GM10248 (cell line): ENCODE measurements around the gene UFD1.

Experiments
- CTCF ChIA-PET: fragments of 300-600 bp; sonication (Branson Sonifier 250); formaldehyde crosslinking; extraction: SDS; loops from one replicate; lab custom pipeline; 2021; ENCODE audit warnings: antibody characterized with exemption; lab: Yijun Ruan, JAX
- POLR2A ChIA-PET: fragments of 350-650 bp; sonication (Branson Sonifier 250); formaldehyde crosslinking; extraction: SDS; loops from one replicate; lab custom pipeline; 2020; ENCODE audit warnings: antibody characterized with exemption; lab: Yijun Ruan, JAX
- DNase-seq: peaks from one replicate; pipeline ENCODE4 v3.0.0; 2012; ENCODE audit errors: extremely low spot score
- TF ChIP-seq, protein P1 (sequence below): IDR thresholded peaks from 2 replicates; pipeline ENCODE4 v1.5.1; 2012; ENCODE audit warnings: mild to moderate bottlenecking, low read depth; ENCODE audit errors: extremely low read depth, missing control alignments, control extremely low read depth

The UFD1 gene

DNA sequence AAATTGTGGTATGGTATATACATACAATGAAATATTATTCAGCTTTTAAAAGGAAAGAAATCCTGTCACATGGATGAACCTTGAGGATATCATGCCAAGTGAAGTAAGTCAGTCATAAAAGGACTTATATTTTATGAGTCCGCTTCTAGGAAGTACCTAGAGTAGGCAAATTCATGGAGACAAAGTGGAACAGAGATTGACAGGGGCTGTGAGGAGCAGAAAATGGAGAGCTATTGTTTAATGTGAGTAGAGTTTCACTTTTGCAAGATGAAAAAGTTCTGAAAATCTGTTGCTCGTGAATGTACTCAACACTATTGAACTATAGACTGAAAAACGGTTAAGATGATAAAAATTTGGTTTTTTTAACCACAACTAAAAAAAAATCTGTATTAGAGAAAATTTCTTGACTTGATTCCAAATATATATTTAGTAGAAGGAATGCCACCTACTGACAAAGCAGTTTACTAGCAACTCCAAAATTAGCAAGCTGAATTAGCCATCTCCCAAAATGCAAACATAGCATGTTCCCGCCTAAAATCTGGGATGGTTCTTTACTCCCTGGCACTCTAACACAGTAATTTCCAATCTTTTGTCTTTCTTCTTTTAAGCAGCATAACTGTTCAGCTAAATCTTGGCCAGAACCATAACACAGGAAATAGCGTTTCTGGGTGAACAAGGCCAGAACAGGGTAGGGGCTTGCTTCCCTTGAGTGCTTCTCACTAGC lies 1.5 kb downstream of the UFD1 start:
- POLR2A ChIA-PET, result no interaction called here
- CTCF ChIA-PET, result interaction anchor here (0.6 to 2.3 kb wide), 14 partner anchors 9 to 333 kb away, joined by 3 to 16 read pairs (median 4); partner anchors contain the start of genes CLTCL1, ESS2 and SLC25A1

DNA sequence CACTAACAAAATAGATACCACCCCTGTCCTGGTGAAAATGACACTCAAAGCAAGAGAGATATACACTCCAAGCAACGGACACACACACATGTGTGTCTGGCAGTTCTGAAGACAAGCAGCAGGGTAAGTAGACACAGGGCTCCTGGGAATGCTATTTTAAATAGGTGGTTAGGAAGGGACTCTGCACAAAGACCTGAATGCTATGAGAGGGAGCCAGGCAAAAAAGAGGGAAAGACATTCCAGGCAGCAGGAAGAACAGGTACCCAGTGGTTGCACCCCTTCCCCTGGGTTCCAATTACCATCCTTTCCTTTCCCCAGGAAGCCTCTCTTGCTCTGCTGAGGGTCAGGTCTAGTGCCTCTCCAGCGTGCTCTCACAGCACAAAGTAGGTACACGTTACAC lies 3.0 kb downstream of the UFD1 start:
- TF ChIP-seq, protein P1, sequence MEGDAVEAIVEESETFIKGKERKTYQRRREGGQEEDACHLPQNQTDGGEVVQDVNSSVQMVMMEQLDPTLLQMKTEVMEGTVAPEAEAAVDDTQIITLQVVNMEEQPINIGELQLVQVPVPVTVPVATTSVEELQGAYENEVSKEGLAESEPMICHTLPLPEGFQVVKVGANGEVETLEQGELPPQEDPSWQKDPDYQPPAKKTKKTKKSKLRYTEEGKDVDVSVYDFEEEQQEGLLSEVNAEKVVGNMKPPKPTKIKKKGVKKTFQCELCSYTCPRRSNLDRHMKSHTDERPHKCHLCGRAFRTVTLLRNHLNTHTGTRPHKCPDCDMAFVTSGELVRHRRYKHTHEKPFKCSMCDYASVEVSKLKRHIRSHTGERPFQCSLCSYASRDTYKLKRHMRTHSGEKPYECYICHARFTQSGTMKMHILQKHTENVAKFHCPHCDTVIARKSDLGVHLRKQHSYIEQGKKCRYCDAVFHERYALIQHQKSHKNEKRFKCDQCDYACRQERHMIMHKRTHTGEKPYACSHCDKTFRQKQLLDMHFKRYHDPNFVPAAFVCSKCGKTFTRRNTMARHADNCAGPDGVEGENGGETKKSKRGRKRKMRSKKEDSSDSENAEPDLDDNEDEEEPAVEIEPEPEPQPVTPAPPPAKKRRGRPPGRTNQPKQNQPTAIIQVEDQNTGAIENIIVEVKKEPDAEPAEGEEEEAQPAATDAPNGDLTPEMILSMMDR, result no peak
- no peak for DNase-seq
- ChIA-PET POLR2A (no interaction called here), CTCF (no interaction called here)

More for the DNA sequence above, 1.5 kb downstream of the UFD1 start:
- TF ChIP-seq, protein P1, result peak; percentile 57
- DNase-seq, result no peak

DNA sequence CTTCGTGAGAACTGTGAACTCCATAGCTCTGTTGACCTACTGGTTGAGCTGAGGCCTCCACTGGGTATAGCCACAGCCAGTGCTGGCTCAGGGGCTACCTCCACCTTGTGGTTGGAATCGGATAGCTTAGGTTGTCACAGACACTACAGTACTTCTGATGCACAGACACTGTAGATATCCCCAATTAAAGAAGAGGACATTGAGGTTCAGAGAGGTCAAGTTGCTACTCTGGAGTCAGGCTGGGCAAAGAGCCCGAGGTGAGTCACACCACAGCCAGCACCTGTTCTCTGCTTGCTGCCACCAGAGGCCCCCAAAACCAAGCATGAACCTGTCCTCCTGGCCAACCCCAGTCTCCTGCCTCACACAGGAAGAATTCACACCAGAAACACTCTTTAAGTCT lies 5.4 kb downstream of the UFD1 start:
- ChIA-PET POLR2A (interaction anchor here (1.3 kb wide), 1 partner anchor 15 kb away, joined by 4 read pairs; no protein-coding TSS in a partner anchor), CTCF (interaction anchor here (0.7 to 3.0 kb wide), 8 partner anchors 10 to 295 kb away, joined by 3 to 15 read pairs (median 6); partner anchors contain the start of gene SLC25A1)
- TF ChIP-seq, protein P1, result no peak
- no peak for DNase-seq

DNA sequence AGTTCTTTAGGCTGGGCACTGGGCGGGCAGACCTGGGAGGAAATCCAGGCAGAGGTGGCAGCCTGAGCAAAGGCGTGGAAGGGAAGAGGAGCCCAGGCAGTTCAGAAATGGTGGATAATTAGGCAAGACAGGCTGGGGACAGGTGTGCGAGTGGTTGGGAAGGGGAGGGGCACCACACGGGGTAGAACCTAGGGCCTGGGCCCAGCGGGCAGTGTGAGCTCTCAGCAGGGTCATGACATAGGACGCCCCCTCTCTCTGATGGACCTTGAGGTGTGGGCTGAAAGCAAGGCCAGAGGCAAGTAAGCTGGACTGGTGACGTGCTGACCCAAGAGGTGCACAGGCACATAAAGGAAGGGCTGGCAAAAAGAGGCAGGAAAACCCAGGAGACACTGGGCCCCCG lies 6.8 kb downstream of the UFD1 start:
- ChIA-PET CTCF (interaction anchor here (1.4 to 3.0 kb wide), 3 partner anchors 9 to 161 kb away, joined by 3 to 15 read pairs (median 5); no protein-coding TSS in a partner anchor), POLR2A (no interaction called here)
- no peak for DNase-seq
- TF ChIP-seq, protein P1, result no peak

DNA sequence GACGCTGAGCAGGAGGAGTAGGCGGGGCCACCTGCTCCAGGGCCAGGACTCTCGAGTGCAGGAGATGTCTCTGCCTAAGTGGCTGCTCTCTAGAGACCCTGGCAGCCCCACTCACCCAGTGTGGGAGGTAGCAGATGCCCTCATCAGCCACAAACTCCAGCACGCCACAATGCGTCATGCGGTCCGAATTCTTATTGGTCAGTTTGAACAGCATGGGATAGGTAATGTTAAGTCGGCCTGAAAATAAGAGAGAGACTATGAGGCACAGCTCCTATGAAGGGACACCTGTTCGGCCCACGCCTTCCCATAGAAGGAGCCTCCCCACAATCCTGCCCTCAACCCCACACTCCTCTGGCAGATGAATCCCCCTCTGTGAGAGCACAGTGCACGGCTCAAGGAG lies 7.4 kb downstream of the UFD1 start:
- CTCF ChIA-PET, result no interaction called here
- DNase-seq, result no peak
- TF ChIP-seq, protein P1, result no peak
- POLR2A ChIA-PET, result no interaction called here

DNA sequence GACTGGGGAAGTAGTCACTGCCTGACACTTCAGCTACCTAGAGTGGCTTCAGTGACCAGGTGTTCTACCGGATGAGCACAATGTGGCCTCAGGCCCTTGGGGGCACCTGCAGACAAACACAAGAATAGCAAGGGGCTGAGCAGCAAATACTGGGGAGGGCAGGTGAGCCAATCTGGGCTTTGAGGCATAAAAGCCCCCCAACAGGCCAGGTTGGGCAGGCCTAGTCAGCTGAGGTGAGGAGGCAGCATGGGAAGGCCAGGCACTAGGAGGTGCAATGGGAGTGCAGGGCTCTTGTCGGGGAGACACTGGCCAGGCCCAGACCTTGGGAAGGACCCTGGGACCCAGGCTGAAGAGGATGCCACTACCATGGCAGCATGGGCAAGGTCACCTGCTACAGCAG lies 9.0 kb downstream of the UFD1 start:
- no peak for DNase-seq
- ChIA-PET POLR2A (no interaction called here), CTCF (interaction anchor here (1.3 kb wide), 1 partner anchor 9 kb away, joined by 3 read pairs; the partner anchor contains the start of genes CDC45 and UFD1)
- TF ChIP-seq, protein P1, result no peak
